DMS79 treated with DMSO at 0.1 percent for 48 hours (cell line): ENCODE measurements around the gene AMH.

Source experiments
- DNase-seq: peaks from one replicate; lab custom pipeline; 2025; lab: John Stamatoyannopoulos, UW

The AMH gene

GRCh38 chr19:2221250-2221831, 27.8 kb upstream of the AMH start:
- DNase-seq: no peak

- DNase-seq: no peak
Observed at GRCh38 chr19:2221918-2222317, 27.2 kb upstream of the AMH start.

- DNase-seq: no peak
Observed at GRCh38 chr19:2223391-2223790, 25.7 kb upstream of the AMH start.

- DNase-seq: no peak
Observed at GRCh38 chr19:2223959-2224358, 25.2 kb upstream of the AMH start.

GRCh38 chr19:2224754-2225349, 24.3 kb upstream of the AMH start:
- DNase-seq: no peak

- no peak for DNase-seq
Observed at GRCh38 chr19:2225415-2226050, 23.6 kb upstream of the AMH start.

GRCh38 chr19:2226051-2226839, 22.9 kb upstream of the AMH start:
- no peak for DNase-seq

GRCh38 chr19:2226840-2227360, 22.2 kb upstream of the AMH start:
- DNase-seq: no peak

- DNase-seq: no peak
Observed at GRCh38 chr19:2227415-2228156, 21.5 kb upstream of the AMH start.

GRCh38 chr19:2228157-2229030, 20.7 kb upstream of the AMH start:
- DNase-seq: no peak

GRCh38 chr19:2229103-2230032, 19.8 kb upstream of the AMH start:
- no peak for DNase-seq

- no peak for DNase-seq
Observed at GRCh38 chr19:2230033-2230531, 19.0 kb upstream of the AMH start.

GRCh38 chr19:2230807-2231533, 18.2 kb upstream of the AMH start:
- DNase-seq: no peak

GRCh38 chr19:2231621-2232221, 17.4 kb upstream of the AMH start:
- DNase-seq: no peak

- DNase-seq: no peak
Observed at GRCh38 chr19:2232286-2233151, 16.6 kb upstream of the AMH start.

- no peak for DNase-seq
Observed at GRCh38 chr19:2233601-2234280, 15.4 kb upstream of the AMH start.

GRCh38 chr19:2234996-2235380, 14.1 kb upstream of the AMH start:
- no peak for DNase-seq
